GM18508 (cell line): ENCODE results near the gene BMPR1A.
"Not testable (repeated sequence)": the region's sequence is repeated elsewhere in the genome, so short reads cannot be mapped to it uniquely, and the experiment has no call there.

ENCODE experiments used
- ATAC-seq: cut with Tn5 transposase; IDR thresholded peaks from one replicate; pipeline ENCODE4 v1.9.1; 2021; ENCODE audit warnings: moderate number of reproducible peaks; ENCODE audit not compliant: insufficient read depth, unreplicated experiment

BMPR1A gene

DNA sequence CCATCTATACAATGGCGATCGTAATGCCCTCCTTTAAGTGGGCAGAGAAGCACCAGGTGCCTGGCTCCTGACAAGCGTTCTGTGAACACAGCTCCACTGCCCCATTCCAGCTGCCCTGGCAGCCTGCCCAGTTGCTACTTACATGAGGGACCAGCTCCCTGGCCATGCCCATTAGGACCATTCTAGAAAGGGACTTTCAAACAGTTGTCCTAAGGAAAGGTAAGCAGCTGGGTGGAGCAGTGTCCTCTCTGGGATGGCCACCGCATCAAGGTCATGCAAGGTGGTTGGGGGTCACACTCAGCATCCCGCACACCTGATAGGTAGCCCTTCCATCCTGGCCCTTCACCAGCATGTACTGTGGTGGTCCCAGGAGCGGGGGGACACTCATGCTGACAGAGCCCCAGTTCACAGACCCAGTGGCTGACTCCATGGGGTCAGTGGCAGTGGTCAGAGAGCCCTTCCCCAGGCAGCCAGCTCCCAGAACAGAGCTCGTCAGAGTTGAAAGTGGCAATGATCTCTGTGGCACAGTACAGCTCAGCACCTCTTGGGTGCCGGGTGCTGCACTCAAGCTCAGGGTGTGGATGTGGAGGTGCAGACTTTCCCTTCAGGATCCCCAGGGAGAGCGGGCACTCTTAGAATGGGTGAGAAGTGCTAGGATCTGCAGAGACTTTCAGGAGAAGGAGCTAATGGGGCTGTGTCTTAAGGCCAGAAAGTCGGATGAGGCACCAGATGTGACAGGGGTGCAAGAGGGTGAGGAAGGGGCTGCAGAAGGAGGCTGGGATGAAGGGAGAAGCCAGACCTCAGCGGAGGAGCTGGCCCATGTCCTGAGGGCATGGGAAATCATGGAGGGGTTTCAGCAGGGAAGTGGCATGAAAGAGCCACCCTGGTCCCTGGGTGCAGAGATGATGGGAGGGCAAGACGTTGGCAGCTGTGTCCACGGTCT lies 190.1 kb downstream of the BMPR1A start:
- ATAC-seq, result no peak

GRCh38 chr10:86947806-86948205 lies 191.4 kb downstream of the BMPR1A start:
- not testable (repeated sequence) for ATAC-seq

- ATAC-seq, result no peak
These were observed 193.9 kb downstream of the BMPR1A start for GRCh38 chr10:86950349-86950748.

DNA sequence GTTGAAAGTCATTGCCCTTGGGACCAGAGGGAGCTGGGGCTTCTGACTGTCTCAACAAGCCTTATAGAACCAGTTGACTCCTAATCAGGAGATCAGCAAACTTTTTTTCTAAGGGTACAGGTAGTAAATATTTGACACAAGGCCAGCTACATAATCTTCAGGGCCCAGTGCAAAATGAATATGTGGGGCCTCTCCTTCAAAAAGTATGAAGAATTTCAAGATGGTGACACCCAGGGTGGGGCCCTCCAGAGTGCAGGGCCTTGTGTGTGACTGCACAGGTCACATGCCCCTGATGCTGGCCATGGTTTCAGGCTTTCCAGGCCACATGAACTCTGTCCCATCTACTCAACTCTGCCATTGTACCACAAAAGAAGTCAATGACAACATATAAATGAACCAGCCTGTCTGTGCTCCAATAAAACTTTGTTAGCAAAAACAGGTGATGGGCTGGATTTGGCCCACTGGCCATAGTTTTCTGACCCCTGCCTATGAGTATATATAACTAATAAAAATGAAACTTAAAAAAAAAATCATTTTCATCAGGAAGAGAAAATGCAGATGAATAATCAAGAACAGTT lies 194.9 kb downstream of the BMPR1A start:
- ATAC-seq, result no peak

- ATAC-seq, result no peak
These were observed 195.7 kb downstream of the BMPR1A start for GRCh38 chr10:86952106-86952505.

DNA sequence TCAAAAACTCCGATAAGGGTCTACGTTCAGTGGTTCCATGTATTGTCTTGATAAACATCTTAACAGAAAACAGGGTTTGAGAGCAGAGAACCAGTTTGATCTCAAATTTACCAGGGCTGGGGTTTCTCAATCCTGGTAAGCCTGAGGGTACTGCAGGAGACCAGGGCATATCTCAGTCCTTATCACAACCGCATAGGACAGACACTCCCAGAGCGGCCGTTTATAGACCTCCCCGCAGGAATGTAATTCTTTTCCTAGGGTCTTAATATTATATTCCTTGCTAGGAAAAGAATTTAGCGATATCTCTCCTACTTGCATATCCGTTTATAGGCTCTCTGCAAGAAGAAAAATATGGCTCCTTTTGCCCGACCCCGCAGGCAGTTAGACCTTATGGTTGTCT lies 196.3 kb downstream of the BMPR1A start:
- ATAC-seq, result not testable (repeated sequence)

DNA sequence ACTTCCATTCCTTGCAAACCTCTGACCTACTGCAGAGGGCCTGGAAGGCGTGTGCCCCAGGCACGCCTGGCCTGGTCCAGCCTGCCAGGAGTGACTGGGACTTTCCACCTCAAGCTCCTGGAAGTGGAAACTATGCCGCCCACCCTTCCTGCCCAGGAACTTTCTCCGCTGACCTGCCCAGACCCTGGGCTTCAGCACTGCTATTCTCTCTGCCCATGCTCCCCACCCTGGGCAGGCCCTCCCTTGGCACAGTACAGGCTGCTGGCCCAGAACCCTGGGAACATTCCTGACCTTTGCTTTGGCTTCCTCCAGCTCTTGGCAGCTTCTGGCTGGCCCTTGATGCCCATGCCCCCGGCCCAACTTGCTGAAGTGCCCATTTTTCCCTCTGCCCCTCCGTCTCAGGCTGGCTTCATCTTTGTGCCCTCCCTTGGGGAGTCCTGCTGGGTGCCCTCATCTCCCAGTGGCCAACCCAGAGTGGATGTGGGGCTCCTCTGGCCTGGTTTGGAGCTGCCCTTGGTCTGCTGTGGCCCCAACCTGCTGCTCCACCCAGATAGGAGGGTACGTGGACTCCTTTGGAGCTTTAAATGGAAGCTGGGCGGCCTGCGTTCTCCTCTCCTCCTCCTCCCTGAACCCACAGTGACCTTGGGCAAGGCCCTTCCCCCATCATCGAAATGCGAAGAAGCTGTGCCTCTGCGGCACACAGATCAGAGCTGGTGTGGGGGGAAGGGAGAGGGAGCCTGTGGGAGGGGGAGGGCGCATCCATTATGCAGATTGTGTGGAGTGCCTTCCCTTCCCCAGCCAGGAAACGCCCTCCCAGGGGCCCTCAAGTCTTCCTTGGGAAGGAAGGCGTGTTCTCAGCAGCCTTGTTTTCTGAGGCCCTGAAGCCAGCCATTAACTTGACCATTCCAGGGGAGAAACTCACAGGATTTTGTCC lies 197.6 kb downstream of the BMPR1A start:
- no peak for ATAC-seq

GRCh38 chr10:86954681-86955500 lies 198.5 kb downstream of the BMPR1A start:
- no peak for ATAC-seq

- no peak for ATAC-seq
These were observed 199.2 kb downstream of the BMPR1A start for GRCh38 chr10:86955501-86956194.

DNA sequence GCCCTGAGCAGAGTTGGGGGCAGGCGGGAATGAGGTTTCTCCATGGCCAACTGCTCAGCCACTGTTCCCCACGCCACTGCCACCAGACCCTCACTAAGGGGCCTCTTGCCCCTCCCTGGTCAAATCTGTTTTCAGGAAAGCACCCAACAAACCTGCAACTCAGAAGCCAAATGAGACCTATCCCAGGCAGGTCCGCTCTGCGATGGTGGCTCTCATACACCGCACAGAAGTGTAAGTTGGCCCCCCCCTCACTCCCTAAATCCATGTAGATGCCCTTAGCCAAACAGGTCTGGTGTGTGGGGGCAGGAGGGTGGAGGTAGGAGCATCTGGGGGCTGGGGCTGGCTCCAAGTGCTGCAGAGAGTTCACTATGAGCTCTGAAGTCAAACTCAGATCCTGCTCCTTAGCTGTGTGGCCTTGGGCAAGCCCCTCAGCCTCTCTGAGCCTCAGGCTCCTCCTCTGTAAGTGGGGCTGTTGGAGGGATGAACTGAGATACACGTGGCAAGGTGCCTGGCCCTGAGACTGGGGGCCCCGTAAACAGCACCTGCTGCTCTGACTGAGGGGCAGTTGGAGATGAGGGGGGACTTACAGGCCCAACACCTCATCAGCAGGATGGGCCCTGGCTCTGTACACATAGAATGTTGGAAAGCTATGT lies 199.9 kb downstream of the BMPR1A start:
- no peak for ATAC-seq

DNA sequence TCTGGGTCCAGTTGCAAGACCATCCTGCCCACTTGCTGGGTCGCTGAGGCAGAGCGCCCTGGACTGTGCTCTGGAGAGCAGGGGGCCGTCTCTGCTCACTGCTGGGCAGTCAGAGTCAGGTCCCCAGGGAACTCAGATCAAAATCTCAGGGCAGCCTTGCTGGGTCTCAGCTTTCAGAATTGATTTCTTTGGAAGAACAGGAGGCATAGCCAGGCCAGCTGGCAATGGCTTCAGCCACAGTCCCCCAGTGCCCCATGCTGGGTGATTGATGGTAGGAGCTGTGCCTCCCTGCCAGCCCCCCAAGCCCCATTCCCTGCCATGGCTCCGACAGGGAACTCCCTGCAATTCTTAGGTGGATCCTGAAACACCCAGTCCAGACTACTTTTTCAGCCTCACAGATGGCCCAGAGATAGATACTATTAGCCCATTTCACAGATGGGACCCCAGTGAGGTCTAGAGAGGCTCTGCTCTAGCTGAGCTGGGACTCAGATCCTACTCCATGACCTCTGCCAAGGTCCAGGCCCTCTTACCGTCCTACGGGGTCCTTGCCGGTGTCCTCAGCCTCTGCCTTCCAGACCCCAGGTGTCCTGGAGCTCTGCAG lies 200.5 kb downstream of the BMPR1A start:
- ATAC-seq, result no peak

GRCh38 chr10:86957471-86958115 lies 201.2 kb downstream of the BMPR1A start, which contains the start of gene MMRN2:
MMRN2 (minus strand) TSS chr10:86957615; CDS start chr10:86957541, 74 bp downstream.
- no peak for ATAC-seq

DNA sequence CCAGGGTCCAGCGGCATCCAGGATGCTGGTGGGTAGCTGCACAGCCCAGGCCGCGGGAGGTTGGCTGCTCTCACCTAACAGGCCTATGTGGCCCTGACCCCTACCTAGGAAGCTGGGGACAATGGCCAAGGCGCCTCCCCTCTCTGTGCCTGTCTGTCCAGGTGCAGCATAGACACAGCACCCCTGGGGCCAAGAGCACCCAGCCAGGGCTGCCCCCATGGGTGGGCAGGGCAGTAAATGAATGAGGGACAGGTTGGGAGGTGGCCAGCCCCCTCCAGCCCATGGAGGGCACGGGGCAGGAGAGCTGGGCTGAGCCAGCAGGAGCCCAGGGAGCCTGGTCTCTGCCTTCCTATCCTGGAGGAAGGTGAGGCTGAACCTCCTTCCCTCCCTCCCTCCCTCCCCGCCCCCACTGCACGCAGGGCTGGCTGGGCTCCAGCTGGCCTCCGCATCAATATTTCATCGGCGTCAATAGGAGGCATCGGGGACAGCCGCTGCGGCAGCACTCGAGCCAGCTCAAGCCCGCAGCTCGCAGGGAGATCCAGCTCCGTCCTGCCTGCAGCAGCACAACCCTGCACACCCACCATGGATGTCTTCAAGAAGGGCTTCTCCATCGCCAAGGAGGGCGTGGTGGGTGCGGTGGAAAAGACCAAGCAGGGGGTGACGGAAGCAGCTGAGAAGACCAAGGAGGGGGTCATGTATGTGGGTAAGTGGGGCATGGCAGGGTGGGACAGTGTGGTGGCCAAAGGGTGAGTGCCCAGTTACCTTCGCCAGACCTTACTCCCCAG lies 201.9 kb downstream of the BMPR1A start, which contains the start of gene SNCG:
SNCG (plus strand) TSS at position 484 of the 785 bp plus-strand sequence; CDS start at position 583, 99 bp downstream.
- ATAC-seq, result no peak

GRCh38 chr10:86958901-86959736 lies 202.7 kb downstream of the BMPR1A start:
- no peak for ATAC-seq

GRCh38 chr10:86959737-86960002 lies 203.3 kb downstream of the BMPR1A start:
- no peak for ATAC-seq
